SU-DHL-6 (cell line): ENCODE results near the gene PTPN14.
"Not testable (repeated sequence)": the region's sequence is repeated elsewhere in the genome, so short reads cannot be mapped to it uniquely, and the experiment has no call there.

Experiments used
- H2AFZ ChIP-seq: fragments of 200-600 bp; sonication (generic); 2 replicates; pipeline ENCODE4 v1.6.1; 2014; ENCODE audit warnings: low read depth, mild to moderate bottlenecking, moderate library complexity, mixed read lengths, antibody characterized with exemption, low read length; ENCODE audit not compliant: severe bottlenecking
- H3F3A ChIP-seq: fragments of 200-600 bp; shearing (Covaris generic); 2 replicates; pipeline ENCODE4 v1.6.0; 2016; ENCODE audit warnings: antibody characterized with exemption, mild to moderate bottlenecking; ENCODE audit not compliant: insufficient read depth
- H3K27ac ChIP-seq: fragments of 200-600 bp; sonication (generic); 2 replicates; pipeline ENCODE4 v1.5.1; 2016; ENCODE audit warnings: low read depth, mild to moderate bottlenecking, low read length, moderate library complexity, mixed read lengths
- H3K27me3 ChIP-seq: fragments of 200-600 bp; sonication (generic), shearing (Covaris generic); 2 replicates; pipeline ENCODE4 v1.6.0; 2014; ENCODE audit warnings: mild to moderate bottlenecking, low read length
- H3K36me3 ChIP-seq: fragments of 200-600 bp; sonication (generic); 2 replicates; pipeline ENCODE4 v1.6.1; 2014; ENCODE audit warnings: mild to moderate bottlenecking, low read length, mixed read lengths
- H3K4me2 ChIP-seq: fragments of 300-600, 200-600 bp; shearing (Covaris generic), sonication (generic); 2 replicates; pipeline ENCODE4 v1.6.0; 2014; ENCODE audit warnings: low read length, low read depth, mild to moderate bottlenecking; ENCODE audit not compliant: poor library complexity, severe bottlenecking
- H3K4me3 ChIP-seq: fragments of 200-600 bp; sonication (generic); 2 replicates; pipeline ENCODE4 v1.5.1; 2014; ENCODE audit warnings: antibody characterized with exemption, low read length, mild to moderate bottlenecking, mixed read lengths; ENCODE audit not compliant: insufficient read depth, poor library complexity, severe bottlenecking
- H3K79me2 ChIP-seq: fragments of 200-600 bp; sonication (generic); 2 replicates; pipeline ENCODE4 v1.6.1; 2014; ENCODE audit warnings: mild to moderate bottlenecking, low read length, moderate library complexity; ENCODE audit not compliant: insufficient read depth
- H3K9ac ChIP-seq: fragments of 200-600 bp; sonication (generic); 2 replicates; pipeline ENCODE4 v1.7.0; 2014; ENCODE audit warnings: mild to moderate bottlenecking, low read length
- H3K9me2 ChIP-seq: fragments of 200-600 bp; sonication (generic); replicated peaks from 2 replicates; pipeline ENCODE4 v1.6.1; 2014; ENCODE audit warnings: low read length; ENCODE audit not compliant: insufficient read depth
- H3K9me3 ChIP-seq: fragments of 200-600 bp; sonication (generic); 2 replicates; pipeline ENCODE4 v1.6.1; 2014; ENCODE audit warnings: low read length, mixed read lengths; ENCODE audit not compliant: insufficient read depth
- H4K20me1 ChIP-seq: fragments of 200-600 bp; sonication (generic); 2 replicates; pipeline ENCODE4 v1.6.1; 2014; ENCODE audit warnings: low read depth, mild to moderate bottlenecking, antibody characterized with exemption, low read length, moderate library complexity, mixed read lengths
- CTCF ChIP-seq: fragments of 200-600 bp; sonication (generic); IDR thresholded peaks from one replicate; pipeline ENCODE4 v1.5.1; 2017; ENCODE audit warnings: antibody characterized with exemption, mild to moderate bottlenecking, low read length, moderate library complexity; ENCODE audit not compliant: insufficient read depth, poor library complexity, severe bottlenecking
- EZH2phosphoT487 ChIP-seq: fragments of 200-600 bp; sonication (generic), shearing (Covaris generic); conservative IDR thresholded peaks from 2 replicates; pipeline ENCODE4 v1.6.1; 2018; ENCODE audit warnings: mild to moderate bottlenecking, antibody characterized with exemption, low read length, moderate library complexity, mixed read lengths

Gene PTPN14

DNA sequence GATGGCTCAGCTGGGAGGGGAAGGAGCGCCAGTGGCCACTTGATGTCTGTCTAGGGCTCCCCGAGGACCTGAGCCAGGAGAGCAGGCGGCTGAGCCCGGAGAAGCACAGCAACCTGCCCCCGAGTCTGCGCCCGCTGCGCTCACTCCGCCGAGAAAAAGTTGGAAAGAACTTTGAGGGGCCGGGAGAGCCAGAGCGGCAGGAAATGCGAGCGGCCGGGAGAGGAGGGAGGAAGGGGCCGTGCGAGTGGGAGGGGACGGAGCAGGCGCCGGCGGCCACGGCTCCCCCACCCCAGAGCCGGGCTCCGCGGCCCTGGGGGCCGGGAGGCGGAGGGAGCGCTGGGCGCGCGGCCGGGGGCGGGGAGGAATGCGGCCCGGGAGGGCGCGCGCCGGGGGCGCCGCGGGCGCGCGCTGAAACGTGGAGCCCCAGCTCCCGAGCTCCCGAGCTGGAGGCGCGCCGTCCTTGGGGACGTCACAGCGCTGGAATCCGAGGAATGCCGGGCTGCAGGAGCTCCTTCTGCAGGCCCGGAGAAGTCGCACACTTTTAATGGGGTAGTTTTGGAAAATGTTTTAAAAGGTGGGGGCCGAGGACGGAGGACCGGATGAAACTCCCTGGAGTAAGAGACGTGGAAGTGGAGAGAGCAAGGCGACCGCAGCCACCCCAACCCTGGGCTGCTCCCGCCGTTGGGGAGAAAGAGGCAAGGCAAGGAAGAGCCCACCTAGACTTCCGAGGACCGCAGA lies at the start of gene PTPN14:
TSS of gene PTPN14 (minus strand) at position 167 of the 738 bp plus-strand sequence. CDS start 86,799 bp downstream, outside the sequence.
- Histone ChIP-seq H3K9me2 (no peaks in the 10 kb centered on the region), H3K9ac (no peak within 1 kb of the TSS), H4K20me1 (no peaks in the 10 kb centered on the region), H3K4me3 (no peak within 1 kb of the TSS), H3F3A (no peaks in the 10 kb centered on the region), H3K27me3 (no peaks in the 10 kb centered on the region), H3K9me3 (no peaks in the 10 kb centered on the region), H3K27ac (no peak within 1 kb of the TSS), H3K79me2 (no peaks in the 10 kb centered on the region), H3K36me3 (no peaks in the 10 kb centered on the region), H3K4me2 (no peak within 1 kb of the TSS), H2AFZ (no peak within 1 kb of the TSS)
- no peak for TF ChIP-seq EZH2phosphoT487

- Histone ChIP-seq H3K4me3 (no peak overlapping the region), H3F3A (no peaks in the 10 kb centered on the region), H2AFZ (no peak overlapping the region), H3K79me2 (no peaks in the 10 kb centered on the region), H3K9me2 (no peaks in the 10 kb centered on the region), H3K27ac (no peak overlapping the region), H3K4me2 (no peak overlapping the region), H3K27me3 (no peaks in the 10 kb centered on the region), H3K9me3 (no peaks in the 10 kb centered on the region), H3K9ac (no peak overlapping the region), H3K36me3 (no peaks in the 10 kb centered on the region), H4K20me1 (no peaks in the 10 kb centered on the region)
- TF ChIP-seq CTCF, result no peak
- TF ChIP-seq EZH2phosphoT487, result no peak
Measured at GRCh38 chr1:214593158-214593557, 41.8 kb upstream of the PTPN14 start.

DNA sequence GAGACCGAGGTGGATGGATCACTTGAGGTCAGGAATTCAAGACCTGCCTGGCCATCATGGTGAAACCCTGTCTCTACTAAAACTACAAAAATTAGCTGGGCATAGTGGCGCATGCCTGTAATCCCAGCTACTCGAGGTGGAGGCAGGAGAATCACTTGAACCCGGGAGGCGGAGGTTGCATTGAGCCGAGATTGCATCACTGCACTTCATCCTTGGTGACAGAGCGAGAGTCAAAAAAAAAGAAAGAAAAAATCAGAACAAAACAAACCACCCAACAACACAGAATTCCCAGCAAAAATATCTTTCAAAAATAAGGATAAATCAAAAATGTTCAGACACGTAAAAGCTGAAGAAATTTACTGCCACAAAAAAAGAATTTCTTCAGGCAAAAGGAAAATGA lies 40.5 kb upstream of the PTPN14 start:
- H3F3A ChIP-seq, H2AFZ ChIP-seq, H4K20me1 ChIP-seq, H3K79me2 ChIP-seq, H3K9me3 ChIP-seq, H3K36me3 ChIP-seq, H3K4me3 ChIP-seq, H3K4me2 ChIP-seq, H3K27ac ChIP-seq, H3K9me2 ChIP-seq, H3K27me3 ChIP-seq, H3K9ac ChIP-seq: not testable (repeated sequence)

DNA sequence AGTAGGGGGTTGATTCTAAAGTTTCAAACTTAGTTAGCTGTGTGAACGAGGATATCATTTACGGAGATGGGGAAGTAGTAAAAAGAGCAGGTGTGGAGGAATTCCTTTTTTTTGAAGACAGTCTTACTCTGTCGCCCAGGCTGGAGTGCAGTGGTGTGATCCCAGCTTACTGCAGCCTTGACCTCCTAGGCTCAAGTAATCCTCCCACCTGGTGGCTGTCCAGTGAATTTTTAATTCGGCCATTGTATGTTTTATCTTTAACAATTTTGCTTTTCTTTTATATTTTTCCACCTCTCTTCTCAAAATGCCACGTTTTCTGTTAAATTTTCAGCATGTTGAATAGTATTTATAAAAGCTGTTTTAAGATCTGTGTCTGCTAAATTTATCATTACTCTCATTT lies 39.3 kb upstream of the PTPN14 start:
- no peak overlapping the region for H3K27ac ChIP-seq
- no peaks in the 10 kb centered on the region for H3F3A ChIP-seq
- no peaks in the 10 kb centered on the region for H3K9me3 ChIP-seq
- H4K20me1 ChIP-seq, result no peaks in the 10 kb centered on the region
- no peak overlapping the region for H3K4me3 ChIP-seq
- TF ChIP-seq EZH2phosphoT487 (no peak), CTCF (no peak)
- H3K9me2 ChIP-seq, result no peaks in the 10 kb centered on the region
- H3K9ac ChIP-seq, result no peak overlapping the region
- H3K36me3 ChIP-seq, result no peaks in the 10 kb centered on the region
- H3K4me2 ChIP-seq, result no peak overlapping the region
- H2AFZ ChIP-seq, result no peak overlapping the region
- no peaks in the 10 kb centered on the region for H3K27me3 ChIP-seq
- no peaks in the 10 kb centered on the region for H3K79me2 ChIP-seq
